NCI-H774 (cell line): ENCODE results near the gene TK1.
"Not testable (repeated sequence)": the region's sequence is repeated elsewhere in the genome, so short reads cannot be mapped to it uniquely, and the experiment has no call there.

Experiments used
- DNase-seq: peaks from one replicate; lab custom pipeline; 2025; lab: John Stamatoyannopoulos, UW

TK1 gene, protein sequence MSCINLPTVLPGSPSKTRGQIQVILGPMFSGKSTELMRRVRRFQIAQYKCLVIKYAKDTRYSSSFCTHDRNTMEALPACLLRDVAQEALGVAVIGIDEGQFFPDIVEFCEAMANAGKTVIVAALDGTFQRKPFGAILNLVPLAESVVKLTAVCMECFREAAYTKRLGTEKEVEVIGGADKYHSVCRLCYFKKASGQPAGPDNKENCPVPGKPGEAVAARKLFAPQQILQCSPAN

DNA sequence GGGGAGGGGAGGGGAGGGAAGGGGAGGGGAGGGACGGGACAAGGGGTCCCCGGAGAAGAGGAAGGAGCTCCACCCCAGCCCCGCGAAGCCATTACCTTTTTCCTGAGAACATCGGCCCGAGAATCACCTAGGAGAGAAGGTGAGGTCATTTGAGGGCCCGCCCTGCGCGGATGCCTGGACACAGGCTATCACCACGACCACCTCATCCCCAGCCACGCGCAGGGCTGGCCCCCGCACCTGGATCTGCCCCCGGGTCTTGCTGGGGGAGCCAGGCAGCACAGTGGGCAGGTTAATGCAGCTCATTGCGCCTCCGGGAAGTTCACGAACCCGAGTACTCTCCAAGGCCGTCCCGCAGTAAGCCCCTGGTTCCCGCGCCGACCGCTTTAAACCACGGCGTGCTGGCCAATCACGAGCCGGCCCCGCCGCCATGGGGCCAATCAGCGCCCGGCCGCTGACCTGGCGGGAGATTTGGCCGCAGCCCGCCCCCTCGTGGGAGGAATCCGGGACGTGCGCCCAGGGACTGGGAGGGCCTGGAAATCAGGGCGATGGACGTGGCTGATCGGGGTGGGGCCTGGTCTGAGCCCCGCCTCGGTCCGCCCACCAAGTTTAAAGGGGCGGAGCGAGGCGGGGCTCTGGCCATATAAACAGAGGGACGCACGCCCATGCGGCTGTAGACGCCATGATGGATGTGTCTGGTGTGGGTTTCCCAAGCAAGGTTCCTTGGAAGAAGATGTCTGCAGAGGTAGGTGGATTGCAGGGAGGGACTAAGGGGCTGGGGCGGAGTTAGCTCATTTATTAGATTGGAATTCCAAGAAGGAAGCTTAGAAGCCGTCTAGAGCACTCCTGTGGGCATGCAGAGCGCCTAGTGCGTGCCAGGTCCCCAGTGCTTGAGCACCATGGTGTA, at the start of gene TK1, which contains the start of gene AFMID:
Gene TK1 (minus strand): TSS at position 361 of the 904 bp plus-strand sequence. CDS start 58 bp downstream, at position 303.
Gene AFMID (plus strand): TSS at position 671 of the 904 bp plus-strand sequence. CDS start 9 bp downstream, at position 680.
- peak; percentile 99 for DNase-seq

DNA sequence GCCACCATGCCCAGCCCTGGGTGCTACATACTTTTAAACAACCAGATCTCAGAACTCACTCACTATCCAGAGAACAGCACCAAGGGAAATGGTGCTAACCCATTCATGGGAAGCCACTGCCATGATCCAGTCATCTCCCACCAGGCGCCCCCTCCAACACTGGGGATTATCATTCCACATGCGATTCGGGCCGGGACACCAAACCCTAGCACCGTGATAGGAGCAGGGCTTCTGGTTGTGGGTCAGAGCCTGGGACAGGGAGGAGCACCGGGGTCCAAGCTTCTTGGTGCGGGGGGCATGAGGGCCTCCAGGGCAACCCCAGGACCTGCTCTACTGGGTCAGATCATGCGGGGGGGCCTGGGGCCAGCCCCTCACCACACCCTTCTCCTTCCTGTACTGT, 49.0 kb upstream of the TK1 start:
- DNase-seq = no peak

DNA sequence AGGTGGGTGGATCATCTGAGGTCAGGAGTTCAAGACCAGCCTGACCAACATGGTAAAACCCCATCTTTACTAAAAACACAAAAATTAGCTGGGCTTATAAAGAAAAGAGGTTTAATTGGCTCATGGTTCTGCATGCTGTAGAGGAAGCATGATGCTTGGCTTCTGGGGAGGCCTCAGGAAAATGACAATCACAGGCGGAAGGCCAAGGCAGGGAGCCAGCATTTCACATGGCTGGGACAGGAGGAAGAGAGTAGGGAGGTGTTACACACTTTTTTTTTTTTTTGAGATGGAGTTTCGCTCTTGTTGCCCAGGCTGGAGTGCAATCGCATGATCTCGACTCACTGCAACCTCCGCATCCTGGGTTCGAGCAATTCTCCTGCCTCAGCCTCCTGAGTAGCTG, 48.2 kb upstream of the TK1 start:
- DNase-seq = not testable (repeated sequence)

DNA sequence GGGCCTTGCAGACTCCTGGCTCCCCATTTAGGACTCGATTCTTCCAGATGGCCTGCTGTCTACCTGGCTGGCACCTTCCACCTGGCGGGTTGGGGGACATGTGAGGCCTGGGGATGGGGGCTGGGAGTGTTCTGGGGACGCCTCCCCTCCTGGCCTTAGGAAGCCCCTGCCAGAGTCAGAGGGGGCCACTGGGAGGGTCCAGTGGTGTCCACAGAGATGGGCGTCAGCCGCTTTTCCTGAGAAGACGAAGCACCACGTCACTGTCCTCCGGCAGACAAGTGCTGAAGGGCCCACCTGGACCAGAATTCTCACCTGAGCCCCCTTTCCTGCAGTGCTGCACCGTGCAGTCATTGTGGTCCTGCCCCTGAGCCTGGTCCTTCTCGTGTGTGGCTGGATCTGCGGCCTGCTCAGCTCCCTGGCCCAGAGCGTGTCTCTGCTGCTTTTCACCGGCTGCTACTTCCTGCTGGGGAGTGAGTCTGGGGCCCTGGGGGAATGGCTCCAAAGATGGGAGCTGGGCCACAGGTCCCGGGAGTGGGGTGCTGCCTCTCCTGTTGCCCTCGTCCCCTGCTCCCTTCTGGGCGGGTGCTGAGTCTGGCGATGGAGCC, 47.5 kb upstream of the TK1 start:
- DNase-seq = no peak

- no peak for DNase-seq
Measured at GRCh38 chr17:78233678-78234077, 46.8 kb upstream of the TK1 start.

DNA sequence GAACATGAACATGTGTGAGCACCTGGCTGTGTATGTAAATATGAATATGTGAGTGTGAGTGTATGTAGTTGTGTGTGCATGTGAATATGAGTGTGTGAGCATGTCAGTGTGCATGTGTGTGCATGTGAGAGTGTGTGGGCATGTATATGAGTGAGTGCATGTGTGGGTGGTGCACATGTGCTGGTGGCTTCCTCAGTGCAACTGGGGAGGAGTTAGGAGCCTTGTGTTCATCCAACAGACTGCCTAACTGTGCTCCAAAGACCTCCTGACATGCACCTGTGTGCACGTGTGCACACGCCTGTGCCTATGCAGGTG, 46.0 kb upstream of the TK1 start:
- DNase-seq = no peak

DNA sequence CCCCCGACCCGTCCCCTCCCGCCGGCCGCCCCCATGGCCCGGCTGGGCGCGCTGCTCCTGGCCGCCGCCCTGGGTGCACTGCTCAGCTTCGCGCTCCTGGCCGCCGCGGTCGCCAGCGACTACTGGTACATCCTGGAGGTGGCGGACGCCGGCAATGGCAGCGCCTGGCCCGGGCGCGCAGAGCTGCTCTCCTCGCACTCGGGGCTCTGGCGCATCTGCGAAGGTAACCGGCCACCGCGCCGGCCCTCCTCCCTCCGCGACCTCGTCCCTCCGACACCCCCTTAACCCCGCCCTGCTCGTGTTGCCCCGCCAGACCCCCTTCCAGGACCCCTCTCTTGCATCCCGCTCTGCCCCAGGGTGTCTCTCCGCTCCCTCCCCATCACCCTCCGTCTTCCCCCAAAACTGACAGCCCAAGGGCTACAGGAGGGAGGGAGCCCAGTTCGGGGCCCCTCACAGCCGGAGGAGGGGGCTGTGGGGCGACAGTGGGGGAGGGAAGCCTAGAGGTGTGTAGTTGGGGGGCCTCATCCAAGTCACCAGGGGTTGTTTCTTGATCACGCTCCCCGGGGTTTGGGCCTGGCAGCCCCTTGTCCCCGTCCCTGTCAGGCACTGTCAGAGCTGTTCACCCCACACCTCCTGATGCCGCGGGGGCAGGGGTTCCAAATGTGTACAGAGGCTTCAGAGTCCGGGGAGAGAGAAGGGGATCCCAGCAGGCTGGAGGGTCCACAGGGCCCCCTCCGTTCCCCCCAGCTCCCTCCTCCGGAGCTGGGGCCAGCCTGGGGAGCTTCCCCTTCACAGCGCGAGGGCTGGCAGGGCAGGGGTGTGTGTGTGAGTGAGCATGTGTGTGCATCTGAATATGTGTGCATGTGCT, 45.4 kb upstream of the TK1 start:
- DNase-seq = no peak

DNA sequence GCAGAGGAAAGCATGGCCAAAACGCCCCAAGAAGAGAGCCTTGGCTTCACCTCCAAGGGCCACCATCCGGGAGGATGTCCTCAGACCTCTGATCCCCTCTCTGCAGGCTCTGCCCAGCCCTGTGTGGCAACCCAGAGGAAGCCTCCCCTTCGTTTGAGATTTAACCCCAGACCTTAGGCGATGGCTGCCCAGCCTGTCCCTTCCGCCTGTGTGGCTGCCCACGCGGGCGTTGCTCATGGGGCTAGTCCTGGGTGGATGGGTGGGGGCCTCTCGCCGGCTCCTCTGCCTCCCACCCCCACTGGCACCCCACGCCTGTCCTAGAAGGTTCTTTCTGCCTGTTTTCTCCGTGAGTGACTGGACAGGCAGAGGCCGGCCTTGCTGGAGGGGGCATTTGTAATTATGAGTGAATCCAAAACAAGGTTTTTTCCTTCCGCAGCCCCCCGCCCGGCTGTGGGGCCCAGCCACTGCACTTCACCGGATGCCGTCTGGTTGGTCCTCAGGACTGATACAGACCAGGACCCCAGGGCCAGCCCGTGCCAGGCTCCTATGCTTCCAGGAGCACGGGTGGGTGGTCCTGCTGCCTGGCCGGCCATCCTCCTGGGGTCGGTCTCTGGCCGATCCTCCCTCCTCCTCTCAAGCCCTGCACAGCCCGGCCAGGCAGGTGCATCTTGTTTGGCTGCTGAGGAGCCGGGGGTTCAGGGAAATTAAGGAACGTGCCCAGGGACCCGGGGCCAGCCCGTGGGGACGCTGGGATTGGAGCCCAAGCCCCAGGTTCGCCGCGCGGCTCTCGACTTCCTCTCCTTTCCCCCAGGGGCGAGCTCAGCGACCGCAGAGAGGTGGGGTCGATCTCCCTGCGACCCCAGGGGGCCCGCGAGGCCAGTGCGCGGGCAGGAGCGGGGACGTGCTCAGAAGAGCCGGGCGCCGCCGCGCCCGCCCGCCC, 44.4 kb upstream of the TK1 start, which contains the start of gene TMEM235:
Gene TMEM235 (plus strand): TSS at position 636 of the 940 bp plus-strand sequence. CDS start 393 bp downstream, outside the sequence.
- no peak for DNase-seq

DNA sequence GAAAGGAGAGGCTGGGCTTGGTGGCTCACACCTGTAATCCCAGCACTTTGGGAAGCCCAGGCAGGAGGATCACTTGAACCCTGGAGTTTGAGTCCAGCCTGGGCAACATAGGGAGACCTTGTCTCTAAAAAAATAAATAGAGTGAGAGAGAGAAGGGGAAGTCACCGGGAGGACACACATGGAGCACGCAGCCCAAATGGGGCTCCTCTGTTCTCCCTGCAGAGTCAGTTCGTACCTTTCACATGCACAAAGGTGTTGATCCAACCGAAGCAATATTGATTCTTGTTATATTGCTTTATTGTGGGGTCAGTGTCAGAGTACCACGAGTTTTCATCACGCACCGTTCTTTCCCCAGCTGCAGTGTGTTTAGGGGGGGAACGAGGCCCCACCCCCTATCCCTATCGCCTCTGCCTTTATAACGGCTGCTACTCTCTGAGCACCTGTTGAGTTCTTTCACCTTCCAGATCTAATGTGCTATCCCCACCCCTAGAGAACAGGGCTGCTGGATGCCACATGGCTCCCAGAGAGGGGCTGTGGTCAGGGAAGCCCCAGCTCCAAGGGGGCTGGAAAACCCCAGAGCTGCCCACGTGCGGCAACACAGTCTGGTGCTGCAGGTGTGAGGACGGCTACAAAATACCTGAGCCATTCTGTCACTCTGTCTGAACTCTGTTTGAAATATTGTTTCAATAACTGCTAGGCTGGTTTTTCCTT, 43.6 kb upstream of the TK1 start:
- DNase-seq = no peak

- DNase-seq = no peak
Measured at GRCh38 chr17:78228176-78228575, 41.3 kb upstream of the TK1 start.

DNA sequence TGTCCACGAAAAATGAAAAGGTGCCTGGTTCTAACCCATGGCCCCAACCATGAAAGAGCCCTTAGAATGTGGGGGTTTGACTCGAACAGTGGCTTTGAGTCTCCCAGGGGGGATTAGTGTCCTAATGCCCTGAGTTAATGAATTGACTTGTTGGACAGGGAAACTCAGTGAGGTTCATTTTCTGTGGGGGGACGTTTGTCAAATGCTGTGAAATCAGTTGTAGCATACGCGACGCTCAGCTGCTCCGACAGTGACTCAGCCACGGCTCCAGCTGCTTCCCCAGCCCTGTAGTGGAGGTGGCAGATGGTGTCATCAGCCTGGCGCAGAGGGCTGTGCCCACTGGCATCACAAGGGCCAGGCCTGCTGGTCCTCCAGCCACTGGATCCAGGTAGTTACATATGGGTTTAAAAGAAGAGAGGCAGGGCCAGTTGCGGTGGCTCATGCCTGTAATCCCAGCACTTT, 40.6 kb upstream of the TK1 start:
- DNase-seq = peak; percentile 58

GRCh38 chr17:78226759-78227454, 40.1 kb upstream of the TK1 start:
- peak; percentile 65 for DNase-seq

DNA sequence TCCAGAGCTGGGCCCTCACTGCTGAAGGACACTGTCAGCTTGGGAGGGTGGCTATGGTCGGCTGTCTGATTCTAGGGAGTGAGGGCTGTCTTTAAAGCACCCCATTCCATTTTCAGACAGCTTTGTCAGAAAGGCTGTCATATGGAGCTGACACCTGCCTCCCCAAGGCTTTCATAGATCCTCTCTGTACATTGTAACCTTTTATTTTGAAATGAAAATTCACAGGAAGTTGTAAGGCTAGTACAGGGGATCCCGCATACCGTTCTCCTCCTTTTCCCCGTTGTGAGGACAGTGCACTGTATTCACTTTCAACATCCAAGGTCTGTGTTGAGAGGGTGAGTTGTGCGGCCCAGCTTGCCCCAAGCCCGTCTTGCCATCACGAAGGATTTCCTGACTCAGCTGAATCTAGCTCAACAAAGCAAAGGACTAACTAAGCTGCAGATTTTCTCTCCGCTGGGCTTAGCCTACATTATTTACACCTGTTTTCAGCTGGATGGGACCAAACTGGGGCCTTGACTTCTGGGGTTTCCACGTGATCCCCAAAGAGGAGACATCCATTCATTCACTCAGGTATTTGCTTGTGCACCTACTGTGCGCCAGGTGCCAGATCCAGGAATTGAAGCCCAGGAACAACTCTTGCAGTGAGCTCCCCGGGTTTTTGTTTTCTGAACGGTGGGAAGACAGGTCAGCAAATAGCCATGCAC, 39.4 kb upstream of the TK1 start:
- DNase-seq = no peak

GRCh38 chr17:78225088-78225865, 38.4 kb upstream of the TK1 start:
- no peak for DNase-seq

- no peak for DNase-seq
Measured at GRCh38 chr17:78224231-78225087, 37.6 kb upstream of the TK1 start.

- no peak for DNase-seq
Measured at GRCh38 chr17:78223765-78224164, 36.9 kb upstream of the TK1 start.

- DNase-seq = no peak
Measured at GRCh38 chr17:78223061-78223460, 36.2 kb upstream of the TK1 start.
